Kidney (tissue), 14 donors: ENCODE results near the gene NPAT. TPM values are rescaled to one million over a fixed set of nuclear protein-coding genes. Genes with fewer than 3 reads are reported as not detected.

ENCODE experiments used
- DNase-seq, 5 donors: peaks; one replicate each; pipeline ENCODE4 v3.0.0-alpha.2; 2013 to 2020
- FAIRE-seq: peaks from 2 replicates; lab custom pipeline; 2012; peaks lifted over from hg19 to GRCh38; lab: Jason Lieb, UNC
- H3K27ac ChIP-seq, 2 donors: one replicate each; pipeline ENCODE4 v1.7.0; 2013; ENCODE audit warnings: low read depth in 2 of 2, low read length in 2 of 2, inconsistent platforms in 1 of 2
- H3K27me3 ChIP-seq: one replicate; pipeline ENCODE4 v1.7.1; 2013; ENCODE audit warnings: low read length, inconsistent platforms; ENCODE audit not compliant: control insufficient read depth, insufficient read depth
- H3K36me3 ChIP-seq, 3 donors: one replicate each; pipeline versions ENCODE4 v1.7.0 to v1.7.1; 2013; ENCODE audit warnings: low read length in 3 of 3, control low read depth in 1 of 3, inconsistent platforms in 1 of 3; ENCODE audit not compliant: insufficient read depth in 3 of 3, control insufficient read depth in 2 of 3
- H3K4me1 ChIP-seq, 3 donors: one replicate each; pipeline versions ENCODE4 v1.7.0 to v1.7.1; 2013; ENCODE audit warnings: low read length in 3 of 3, inconsistent platforms in 1 of 3, low read depth in 1 of 3; ENCODE audit not compliant: control insufficient read depth in 2 of 3, insufficient read depth in 2 of 3
- H3K4me3 ChIP-seq, 3 donors: one replicate each; pipeline versions ENCODE4 v1.7.0 to v1.8.1; 2013; ENCODE audit warnings: low read length in 3 of 3, control low read depth in 1 of 3, inconsistent platforms in 1 of 3
- H3K9ac ChIP-seq, 3 donors: one replicate each; pipeline versions ENCODE4 v1.7.0 to v1.7.1; 2013; ENCODE audit warnings: low read length in 3 of 3, control low read depth in 1 of 3, inconsistent platforms in 1 of 3
- H3K9me3 ChIP-seq, 3 donors: one replicate each; pipeline versions ENCODE4 v1.7.0 to v1.7.1; 2013; ENCODE audit warnings: low read length in 3 of 3, control low read depth in 1 of 3, inconsistent platforms in 1 of 3; ENCODE audit not compliant: control insufficient read depth in 2 of 3, insufficient read depth in 1 of 3
- intact Hi-C: fragments of 100-400 bp; cut with DNase I; formaldehyde crosslinking; loops from one replicate; pipeline ENCODE4 v1.11.1; 2022
- polyA plus RNA-seq: library from polyadenylated mRNA; stranded (reverse); fragments of 350-450 nt; fragmentation: Illumina TruSeq; extraction: RNeasy Lipid Tissue Mini Kit (QIAGEN cat#74804); gene quantifications from one replicate; pipeline ENCODE4 v1.2.3, GENCODE V29; 2014; ENCODE audit warnings: low read depth, low replicate concordance; ENCODE audit not compliant: insufficient read depth
- total RNA-seq: library from RNA; stranded (reverse); fragmentation: NEBNext Ultra II Directional; extraction: Animal tissue kit (Norgen Biotek cat#: 25700); gene quantifications from one replicate; pipeline ENCODE4 v1.2.1, GENCODE V29; 2021
- TF ChIP-seq, protein P1 (sequence below): IDR thresholded peaks from 3 replicates; pipeline ENCODE4 v1.5.1; 2012; ENCODE audit warnings: mild to moderate bottlenecking, moderate library complexity, borderline replicate concordance; ENCODE audit not compliant: insufficient read depth; ENCODE audit errors: extremely low read depth
- donor health status: control.
- donor health status: control.
- donor health status: control.
- donor health status: control.
- donor health status: control.
- donor health status: DM: yes; HTN: yes; CAD: no.
- donor health status: Normal renal cell carcinoma (clear cell type).

NPAT gene
- total and polyA plus RNA-seq, 2 donors from 2014 or later = 2.5 to 17.6 TPM

GRCh38 chr11:108111126-108111525 is 111.3 kb downstream of the NPAT start:
- H3K9ac ChIP-seq = no peak overlapping the region
- H3K27ac ChIP-seq = no peak overlapping the region
- no peaks in the 10 kb centered on the region for H3K27me3 ChIP-seq
- FAIRE-seq (no peak), DNase-seq (no peak)
- TF ChIP-seq, protein P1, sequence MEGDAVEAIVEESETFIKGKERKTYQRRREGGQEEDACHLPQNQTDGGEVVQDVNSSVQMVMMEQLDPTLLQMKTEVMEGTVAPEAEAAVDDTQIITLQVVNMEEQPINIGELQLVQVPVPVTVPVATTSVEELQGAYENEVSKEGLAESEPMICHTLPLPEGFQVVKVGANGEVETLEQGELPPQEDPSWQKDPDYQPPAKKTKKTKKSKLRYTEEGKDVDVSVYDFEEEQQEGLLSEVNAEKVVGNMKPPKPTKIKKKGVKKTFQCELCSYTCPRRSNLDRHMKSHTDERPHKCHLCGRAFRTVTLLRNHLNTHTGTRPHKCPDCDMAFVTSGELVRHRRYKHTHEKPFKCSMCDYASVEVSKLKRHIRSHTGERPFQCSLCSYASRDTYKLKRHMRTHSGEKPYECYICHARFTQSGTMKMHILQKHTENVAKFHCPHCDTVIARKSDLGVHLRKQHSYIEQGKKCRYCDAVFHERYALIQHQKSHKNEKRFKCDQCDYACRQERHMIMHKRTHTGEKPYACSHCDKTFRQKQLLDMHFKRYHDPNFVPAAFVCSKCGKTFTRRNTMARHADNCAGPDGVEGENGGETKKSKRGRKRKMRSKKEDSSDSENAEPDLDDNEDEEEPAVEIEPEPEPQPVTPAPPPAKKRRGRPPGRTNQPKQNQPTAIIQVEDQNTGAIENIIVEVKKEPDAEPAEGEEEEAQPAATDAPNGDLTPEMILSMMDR = no peak
- intact Hi-C loops = no loop called here
- peaks cover 0 to 2% (median 0%) of the 10 kb centered on the region in 3 donors for H3K36me3 ChIP-seq
- no peaks in the 10 kb centered on the region for H3K9me3 ChIP-seq
- H3K4me3 ChIP-seq = no peak overlapping the region
- peaks cover 0 to 22% (median 2%) of the 10 kb centered on the region in 3 donors for H3K4me1 ChIP-seq

Other genes starting within 250 kb of the NPAT start
- 38.9 TPM for gene CUL5, start 213.7 kb downstream of the NPAT start, total RNA-seq
- 9.4 TPM for gene CUL5, start 213.7 kb downstream of the NPAT start, polyA plus RNA-seq
- 96.4 TPM for gene ACAT1, start 101.1 kb downstream of the NPAT start, total RNA-seq
- 692 TPM for gene ACAT1, start 101.1 kb downstream of the NPAT start, polyA plus RNA-seq
- gene ATM, start 429 bp upstream of the NPAT start, total RNA-seq = 83.3 TPM
- 11.7 TPM for gene ATM, start 429 bp upstream of the NPAT start, polyA plus RNA-seq
- 1.1 TPM for gene C11orf65, start 244.9 kb upstream of the NPAT start, total RNA-seq
- 1.2 TPM for gene C11orf65, start 244.9 kb upstream of the NPAT start, polyA plus RNA-seq